HL-60 (cell line): ENCODE measurements around the gene PPL.

Source experiments
- DNase-seq, 2 experiments: peaks; one replicate each; pipeline ENCODE4 v3.0.0-alpha.2; 2010 to 2020; ENCODE audit warnings: low read depth in 1 of 2, low spot score in 1 of 2
- H3K27ac ChIP-seq: fragments of 250-450 bp; sonication (Bioruptor Pico); replicated peaks from 2 replicates; pipeline ENCODE4 v1.5.1; 2020; ENCODE audit warnings: mild to moderate bottlenecking, moderate library complexity
- H3K27me3 ChIP-seq: fragments of 250-450 bp; sonication (Bioruptor Pico); 2 replicates; pipeline ENCODE4 v1.5.1; 2021; ENCODE audit warnings: mild to moderate bottlenecking, moderate library complexity; ENCODE audit not compliant: insufficient read depth, poor library complexity, severe bottlenecking
- H3K4me3 ChIP-seq: replicated peaks from 2 replicates; pipeline ENCODE4 v1.5.1; 2011; ENCODE audit warnings: mild to moderate bottlenecking, control low read depth, low read length; ENCODE audit not compliant: insufficient read depth
- GABPA ChIP-seq: IDR thresholded peaks from 2 replicates; pipeline ENCODE4 v1.6.1; 2012; ENCODE audit warnings: low read depth
- POLR2AphosphoS5 ChIP-seq: IDR thresholded peaks from 2 replicates; pipeline ENCODE4 v1.6.1; 2012; ENCODE audit warnings: low read depth
- REST ChIP-seq: IDR thresholded peaks from 2 replicates; pipeline ENCODE4 v1.6.1; 2012; ENCODE audit warnings: low read depth; ENCODE audit not compliant: insufficient replicate concordance
- SPI1 ChIP-seq: IDR thresholded peaks from 2 replicates; pipeline ENCODE4 v1.6.1; 2012; ENCODE audit warnings: low read depth, mild to moderate bottlenecking, borderline replicate concordance
- TF ChIP-seq, protein P1 (sequence below): IDR thresholded peaks from one replicate; pipeline ENCODE4 v1.5.1; 2011; ENCODE audit warnings: low read length, control low read depth, inconsistent platforms; ENCODE audit not compliant: insufficient read depth

The PPL gene

DNA sequence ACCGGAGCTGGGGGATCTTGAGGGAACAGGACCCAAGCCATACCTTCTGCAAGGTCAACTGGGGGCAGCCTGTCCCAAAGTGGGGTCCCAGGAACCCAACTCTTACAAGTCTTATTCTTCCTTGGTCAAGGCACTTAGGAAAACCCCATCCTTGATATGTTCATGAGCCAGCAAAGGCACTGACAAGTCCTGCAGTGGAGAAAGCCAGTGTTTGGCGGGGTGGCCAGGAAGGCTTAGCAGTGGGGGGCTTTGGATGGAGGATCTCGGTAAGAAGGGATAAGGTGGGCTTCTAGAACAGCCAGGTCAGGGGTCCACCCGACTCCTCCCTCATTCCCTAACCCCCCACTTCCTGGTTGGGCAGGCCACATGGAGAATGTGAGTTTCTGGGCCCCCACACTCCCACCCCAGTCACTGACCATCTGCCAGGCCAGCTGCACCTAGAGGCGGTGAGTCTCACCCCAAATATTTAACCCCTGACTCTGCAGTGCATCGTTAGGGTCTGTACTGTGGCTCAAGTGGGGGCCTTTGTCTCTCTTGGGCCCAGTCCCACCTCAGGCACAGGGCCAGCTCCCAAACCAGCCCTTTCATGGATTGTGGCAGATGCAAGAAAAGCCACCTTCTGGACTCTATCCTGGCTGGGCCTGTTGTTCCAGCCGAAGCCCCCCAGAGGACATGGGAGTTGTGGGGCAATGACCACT, 22.3 kb downstream of the PPL start:
- no peak overlapping the region for H3K4me3 ChIP-seq
- no peak for DNase-seq
- TF ChIP-seq GABPA, result no peak
- TF ChIP-seq SPI1, result no peak
- no peak for TF ChIP-seq POLR2AphosphoS5
- TF ChIP-seq, protein P1, sequence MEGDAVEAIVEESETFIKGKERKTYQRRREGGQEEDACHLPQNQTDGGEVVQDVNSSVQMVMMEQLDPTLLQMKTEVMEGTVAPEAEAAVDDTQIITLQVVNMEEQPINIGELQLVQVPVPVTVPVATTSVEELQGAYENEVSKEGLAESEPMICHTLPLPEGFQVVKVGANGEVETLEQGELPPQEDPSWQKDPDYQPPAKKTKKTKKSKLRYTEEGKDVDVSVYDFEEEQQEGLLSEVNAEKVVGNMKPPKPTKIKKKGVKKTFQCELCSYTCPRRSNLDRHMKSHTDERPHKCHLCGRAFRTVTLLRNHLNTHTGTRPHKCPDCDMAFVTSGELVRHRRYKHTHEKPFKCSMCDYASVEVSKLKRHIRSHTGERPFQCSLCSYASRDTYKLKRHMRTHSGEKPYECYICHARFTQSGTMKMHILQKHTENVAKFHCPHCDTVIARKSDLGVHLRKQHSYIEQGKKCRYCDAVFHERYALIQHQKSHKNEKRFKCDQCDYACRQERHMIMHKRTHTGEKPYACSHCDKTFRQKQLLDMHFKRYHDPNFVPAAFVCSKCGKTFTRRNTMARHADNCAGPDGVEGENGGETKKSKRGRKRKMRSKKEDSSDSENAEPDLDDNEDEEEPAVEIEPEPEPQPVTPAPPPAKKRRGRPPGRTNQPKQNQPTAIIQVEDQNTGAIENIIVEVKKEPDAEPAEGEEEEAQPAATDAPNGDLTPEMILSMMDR, result no peak
- TF ChIP-seq REST, result no peak
- H3K27me3 ChIP-seq, result no peaks in the 10 kb centered on the region
- H3K27ac ChIP-seq, result no peak overlapping the region

DNA sequence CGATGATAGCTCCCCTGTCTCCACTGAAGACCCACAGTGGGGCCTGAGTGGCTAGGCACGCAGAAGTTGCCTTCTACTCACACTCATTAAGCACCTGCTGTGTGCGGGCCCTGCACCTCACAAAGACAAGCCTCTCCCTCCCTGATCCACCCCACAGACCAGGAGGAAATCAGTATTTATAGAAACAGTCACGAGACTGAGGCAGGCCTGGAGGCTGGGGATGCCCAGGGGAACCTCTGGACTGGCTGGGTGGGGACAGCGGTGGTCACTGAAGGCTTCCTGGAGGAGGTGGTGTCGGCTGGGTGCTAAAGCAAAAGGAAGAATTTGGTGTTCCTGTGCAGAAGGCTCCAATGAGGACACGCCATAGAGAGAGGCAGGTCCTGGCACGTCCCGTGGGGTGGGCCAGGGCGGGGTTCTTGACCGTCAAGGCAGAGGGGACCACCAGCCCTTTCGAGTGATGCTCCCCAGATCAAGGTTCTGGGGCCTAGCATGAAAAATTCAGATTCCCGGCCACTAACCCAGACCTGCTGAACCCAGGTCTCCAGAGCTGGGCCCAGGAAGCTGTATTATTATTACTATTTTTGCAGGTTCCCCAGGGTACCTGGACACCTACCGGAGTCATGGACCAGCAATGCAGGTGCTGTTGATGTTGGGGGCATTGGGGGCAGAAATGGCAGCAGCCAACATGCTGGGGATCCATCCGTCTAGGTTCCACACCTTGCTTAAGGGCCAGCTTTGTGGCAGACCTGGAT, 23.0 kb downstream of the PPL start:
- no peak for TF ChIP-seq SPI1
- no peak for TF ChIP-seq GABPA
- TF ChIP-seq REST, result no peak
- no peak for TF ChIP-seq POLR2AphosphoS5
- TF ChIP-seq, protein P1, result no peak
- Histone ChIP-seq H3K27me3 (no peaks in the 10 kb centered on the region), H3K27ac (no peak overlapping the region), H3K4me3 (no peak overlapping the region)
- DNase-seq, result no peak

- no peak overlapping the region for H3K27ac ChIP-seq
- H3K27me3 ChIP-seq, result no peaks in the 10 kb centered on the region
- TF ChIP-seq GABPA (no peak), REST (no peak), SPI1 (no peak), POLR2AphosphoS5 (no peak)
- TF ChIP-seq, protein P1, result no peak
- no peak for DNase-seq
- H3K4me3 ChIP-seq, result no peak overlapping the region
These were observed 23.7 kb downstream of the PPL start for GRCh38 chr16:4913130-4913773.
